ENCODE results near the gene IMP4. TPM values are rescaled to one million over a fixed set of nuclear protein-coding genes. Genes with fewer than 3 reads are reported as not detected.

Gene IMP4
- total and polyA plus RNA-seq, 2 donors (not counting 3 experiments of a cell fraction or from before 2014, with no cell fraction given): 74.0 to 149 TPM

GRCh38 chr2:130345091-130345490 lies 2.4 kb downstream of the IMP4 start:
- intact Hi-C loops (cut with micrococcal nuclease): loop anchor here (10.0 kb wide), 1 partner anchor 750 kb away; the partner anchor contains the start of gene FAM168B
- no peak for TF ChIP-seq CTCF (IDR thresholded peaks at IDR 0.05; ENCODE audit: extremely low read depth in 1 of 2, insufficient read depth in 1 of 2, low read depth in 1 of 2, low read length in 2 of 2)
- no peak for TF ChIP-seq POLR2AphosphoS5 (IDR thresholded peaks at IDR 0.05; ENCODE audit: insufficient read depth, low read depth, low read length)
- no peak for TF ChIP-seq MYC (IDR thresholded peaks at IDR 0.05; ENCODE audit: low read depth, low read length)
- TF ChIP-seq MAX (IDR thresholded peaks at IDR 0.05; ENCODE audit: insufficient read depth, insufficient read length): no peak
- TF ChIP-seq EZH2 (IDR thresholded peaks at IDR 0.05; ENCODE audit: borderline replicate concordance, low read depth, low read length, severe bottlenecking): no peak
- no peak for TF ChIP-seq POLR2A (IDR thresholded peaks at IDR 0.05; ENCODE audit: low read depth, low read length)
- no peak for TF ChIP-seq JUN (IDR thresholded peaks at IDR 0.05; ENCODE audit: borderline replicate concordance, insufficient read depth, insufficient read length, low read depth)
- no peak for TF ChIP-seq GATA2 (IDR thresholded peaks at IDR 0.05; ENCODE audit: insufficient read depth, insufficient read length, low read depth, low read length)
- TF ChIP-seq FOS (IDR thresholded peaks at IDR 0.05; ENCODE audit: borderline replicate concordance, insufficient read depth, low read length): no peak
- Histone ChIP-seq H3K9me3 (replicated peaks; ENCODE audit: control insufficient read depth, insufficient read depth, low read length) (no peaks in the 10 kb centered on the region), H2AFZ (ENCODE audit: low read depth, low read length) (no peak overlapping the region), H3K36me3 (ENCODE audit: control insufficient read depth in 2 of 2, extremely low read depth in 1 of 2, insufficient read depth in 2 of 2, low read length in 2 of 2) (peaks cover 12 to 22% of the 10 kb centered on the region in 2 experiments), H3K9me1 (replicated peaks; ENCODE audit: control insufficient read depth, extremely low read depth, insufficient read depth, low read length) (no peaks in the 10 kb centered on the region), H4K20me1 (replicated peaks; ENCODE audit: control insufficient read depth, extremely low read depth, insufficient read depth, low read length) (no peaks in the 10 kb centered on the region), H3K27ac (ENCODE audit: insufficient read depth, low read depth, low read length) (no peak overlapping the region), H3K4me1 (ENCODE audit: control insufficient read depth, extremely low read depth, insufficient read depth, low read length) (peaks cover 5% of the 10 kb centered on the region), H3K4me2 (ENCODE audit: insufficient read depth, low read length) (no peak overlapping the region), H3K27me3 (ENCODE audit: control insufficient read depth in 2 of 2, insufficient read depth in 2 of 2, low read length in 2 of 2) (no peaks in the 10 kb centered on the region), H3K79me2 (ENCODE audit: control insufficient read depth, insufficient read depth, low read length) (peaks cover 14% of the 10 kb centered on the region), H3K4me3 (replicated peaks in 1 of 3; ENCODE audit: insufficient read depth in 1 of 3, low read depth in 1 of 3, low read length in 3 of 3) (no peak overlapping the region), H3K9ac (replicated peaks; ENCODE audit: extremely low read depth, insufficient read depth, low read length) (no peak overlapping the region)
- dilution Hi-C loops (cut with MboI; ENCODE audit: extremely low pct_ligation_motif_present, low sequenced_read_pairs): no loop called here
- no peak for DNase-seq (ENCODE audit: low read depth, low spot score)
- BruUV-seq (replicated peaks): no TSS peak
- no peak for FAIRE-seq
- ChIA-PET CTCF (no interaction called here), POLR2A (no interaction called here)

Data from endothelial cell of umbilical vein (primary cell).